OCI-LY1 (cell line): ENCODE measurements around the gene CAPRIN2.

Experiments used
- H2AFZ ChIP-seq: fragments of 200-600 bp; sonication (generic), shearing (Covaris generic); 2 replicates; pipeline ENCODE4 v1.6.0; 2014; ENCODE audit warnings: antibody characterized with exemption, mild to moderate bottlenecking, low read length
- H3F3A ChIP-seq: fragments of 200-600 bp; sonication (generic), shearing (Covaris generic); 2 replicates; pipeline ENCODE4 v1.6.0; 2014; ENCODE audit warnings: mild to moderate bottlenecking, antibody characterized with exemption, low read length, moderate library complexity; ENCODE audit not compliant: insufficient read depth
- H3K27ac ChIP-seq: fragments of 200-600 bp; sonication (generic); 2 replicates; pipeline ENCODE4 v1.5.1; 2014; ENCODE audit warnings: low read length, mixed run types, mild to moderate bottlenecking, low read depth; ENCODE audit not compliant: poor library complexity, severe bottlenecking
- H3K27me3 ChIP-seq: fragments of 200-600 bp; sonication (generic); 2 replicates; pipeline ENCODE4 v1.6.0; 2014; ENCODE audit warnings: antibody characterized with exemption, mild to moderate bottlenecking, low read length, moderate library complexity; ENCODE audit not compliant: insufficient read depth
- H3K36me3 ChIP-seq: fragments of 200-600 bp; sonication (generic); 2 replicates; pipeline ENCODE4 v1.6.1; 2014; ENCODE audit warnings: mild to moderate bottlenecking, antibody characterized with exemption, low read length, moderate library complexity, mixed read lengths; ENCODE audit not compliant: insufficient read depth
- H3K4me1 ChIP-seq: fragments of 200-600 bp; sonication (generic); 2 replicates; pipeline ENCODE4 v1.5.1; 2014; ENCODE audit warnings: mild to moderate bottlenecking, low read length, moderate library complexity; ENCODE audit not compliant: insufficient read depth, severe bottlenecking
- H3K4me2 ChIP-seq: fragments of 200-600 bp; sonication (generic), shearing (Covaris generic); 2 replicates; pipeline ENCODE4 v1.6.1; 2014; ENCODE audit warnings: low read length
- H3K4me3 ChIP-seq: fragments of 200-600 bp; sonication (generic); 2 replicates; pipeline ENCODE4 v1.5.1; 2014; ENCODE audit warnings: low read length, low read depth, mild to moderate bottlenecking, mixed read lengths; ENCODE audit not compliant: poor library complexity, severe bottlenecking
- H3K79me2 ChIP-seq: fragments of 200-600 bp; shearing (Covaris generic); 2 replicates; pipeline ENCODE4 v1.6.1; 2016; ENCODE audit warnings: mixed run types, low read length, mixed read lengths; ENCODE audit not compliant: insufficient read depth
- H3K9ac ChIP-seq: fragments of 200-600 bp; sonication (generic), shearing (Covaris generic); 2 replicates; pipeline ENCODE4 v1.6.1; 2014; ENCODE audit warnings: mild to moderate bottlenecking, low read length, mixed read lengths
- H3K9me2 ChIP-seq: fragments of 200-600 bp; sonication (generic), shearing (Covaris generic); 2 replicates; pipeline ENCODE4 v1.6.1; 2014; ENCODE audit warnings: low read depth, mild to moderate bottlenecking, low read length, mixed read lengths
- H3K9me3 ChIP-seq: fragments of 200-600 bp; shearing (Covaris generic); 2 replicates; pipeline ENCODE4 v1.6.1; 2014; ENCODE audit warnings: low read length, mixed read lengths
- H4K20me1 ChIP-seq: fragments of 200-600 bp; sonication (generic), shearing (Covaris generic); 2 replicates; pipeline ENCODE4 v1.6.0; 2016; ENCODE audit warnings: mild to moderate bottlenecking, low read length; ENCODE audit not compliant: insufficient read depth
- CTCF ChIP-seq: fragments of 200-600 bp; sonication (generic), shearing (Covaris generic); IDR thresholded peaks from 2 replicates; pipeline ENCODE4 v1.5.1; 2017; ENCODE audit warnings: mild to moderate bottlenecking, antibody characterized with exemption, low read length, moderate library complexity, mixed read lengths
- EZH2 ChIP-seq: fragments of 200-600 bp; sonication (generic), shearing (Covaris generic); IDR thresholded peaks from 2 replicates; pipeline ENCODE4 v1.8.0; 2017; ENCODE audit warnings: borderline replicate concordance, mixed run types, mild to moderate bottlenecking, antibody characterized with exemption, low read length, moderate library complexity, mixed read lengths

Gene CAPRIN2

DNA sequence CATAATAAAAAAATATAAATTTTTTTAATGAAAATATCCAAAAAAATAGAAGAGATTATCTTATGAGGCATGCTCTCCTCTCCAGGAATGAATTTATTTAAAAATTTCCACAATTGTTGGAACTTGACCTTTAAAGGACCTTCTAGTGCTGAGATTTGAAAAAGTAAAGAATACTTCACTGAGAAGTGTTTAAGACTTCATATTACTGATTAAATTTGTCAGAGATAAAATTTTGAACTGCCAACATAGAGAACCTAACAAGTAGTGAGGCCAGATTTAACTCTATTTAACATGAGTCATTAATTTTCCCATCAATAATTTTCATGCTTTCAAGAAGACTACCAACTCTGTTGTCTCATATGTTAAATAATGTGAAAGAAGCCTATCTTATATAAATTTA is 14.5 kb downstream of the CAPRIN2 start:
- Histone ChIP-seq H3K79me2 (no peaks in the 10 kb centered on the region), H3K27ac (no peak overlapping the region), H3K36me3 (peaks cover 31% of the 10 kb centered on the region), H3K9me2 (no peaks in the 10 kb centered on the region), H3K4me1 (no peaks in the 10 kb centered on the region), H3K9ac (no peak overlapping the region), H3K27me3 (no peaks in the 10 kb centered on the region), H3K9me3 (no peaks in the 10 kb centered on the region), H3K4me3 (no peak overlapping the region), H4K20me1 (no peaks in the 10 kb centered on the region), H3K4me2 (no peak overlapping the region), H3F3A (no peaks in the 10 kb centered on the region), H2AFZ (no peak overlapping the region)
- TF ChIP-seq EZH2 (no peak), CTCF (no peak)

DNA sequence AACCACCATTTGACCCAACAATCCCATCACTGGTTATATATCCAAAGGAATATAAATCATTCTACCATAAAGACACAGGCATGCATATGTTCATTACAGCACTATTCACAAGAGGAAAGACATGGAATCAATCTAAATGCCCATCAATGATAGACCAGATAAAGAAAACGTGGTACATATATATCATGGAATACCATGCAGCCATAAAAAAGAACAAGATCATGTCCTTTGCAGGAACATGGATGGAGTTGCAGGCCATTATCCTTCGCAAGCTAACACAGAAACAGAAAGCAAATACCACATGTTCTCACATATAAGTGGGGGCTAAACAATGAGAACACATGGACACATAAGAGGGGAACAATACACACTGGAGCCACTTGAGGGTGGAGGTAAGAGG is 15.7 kb downstream of the CAPRIN2 start:
- H2AFZ ChIP-seq: no peak overlapping the region
- H4K20me1 ChIP-seq: no peaks in the 10 kb centered on the region
- no peaks in the 10 kb centered on the region for H3K9me2 ChIP-seq
- no peaks in the 10 kb centered on the region for H3F3A ChIP-seq
- peaks cover 31% of the 10 kb centered on the region for H3K36me3 ChIP-seq
- H3K4me1 ChIP-seq: no peaks in the 10 kb centered on the region
- no peak overlapping the region for H3K4me3 ChIP-seq
- H3K4me2 ChIP-seq: no peak overlapping the region
- no peak overlapping the region for H3K27ac ChIP-seq
- no peaks in the 10 kb centered on the region for H3K79me2 ChIP-seq
- no peak for TF ChIP-seq EZH2
- TF ChIP-seq CTCF: no peak
- H3K27me3 ChIP-seq: no peaks in the 10 kb centered on the region
- no peaks in the 10 kb centered on the region for H3K9me3 ChIP-seq
- H3K9ac ChIP-seq: no peak overlapping the region

GRCh38 chr12:30732954-30733637 is 21.7 kb downstream of the CAPRIN2 start:
- H3K9ac ChIP-seq: no peak overlapping the region
- no peaks in the 10 kb centered on the region for H3K79me2 ChIP-seq
- no peak overlapping the region for H3K27ac ChIP-seq
- H4K20me1 ChIP-seq: no peaks in the 10 kb centered on the region
- no peak overlapping the region for H3K4me2 ChIP-seq
- H2AFZ ChIP-seq: no peak overlapping the region
- H3K9me3 ChIP-seq: no peaks in the 10 kb centered on the region
- no peaks in the 10 kb centered on the region for H3F3A ChIP-seq
- H3K27me3 ChIP-seq: no peaks in the 10 kb centered on the region
- TF ChIP-seq EZH2: no peak
- no peak for TF ChIP-seq CTCF
- no peak overlapping the region for H3K4me3 ChIP-seq
- H3K36me3 ChIP-seq: peaks cover 30% of the 10 kb centered on the region; the same call in 1 of the 2 replicates
- no peaks in the 10 kb centered on the region for H3K9me2 ChIP-seq
- no peaks in the 10 kb centered on the region for H3K4me1 ChIP-seq
